HG03108 (cell line): ENCODE data around the gene MAGI1.
"Not testable (repeated sequence)": the region's sequence is repeated elsewhere in the genome, so short reads cannot be mapped to it uniquely, and the experiment has no call there.

Source experiments
- ATAC-seq: cut with Tn5 transposase; IDR thresholded peaks from one replicate; pipeline ENCODE4 v1.9.1; 2021; ENCODE audit warnings: moderate library complexity; ENCODE audit not compliant: unreplicated experiment

MAGI1 gene

DNA sequence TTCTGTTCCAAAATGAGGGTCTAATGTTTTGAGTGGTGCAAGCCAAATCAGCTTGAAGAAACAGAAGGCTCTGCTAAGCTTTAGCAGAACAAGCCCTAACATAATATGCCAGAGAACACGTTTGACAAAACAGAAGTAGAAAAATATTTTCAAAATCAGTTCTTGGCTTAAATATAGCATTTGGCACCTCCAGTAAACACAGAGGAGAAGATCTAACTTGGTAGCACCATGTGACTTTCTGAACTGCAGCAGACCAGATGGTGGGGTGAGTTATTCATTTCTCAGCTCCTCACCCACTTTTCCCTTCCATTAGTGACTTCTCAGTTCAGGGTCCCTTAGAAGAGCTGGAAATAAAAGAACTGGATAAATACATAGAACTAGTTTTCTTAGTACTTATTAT lies 395.8 kb downstream of the MAGI1 start:
- no peak for ATAC-seq

GRCh38 chr3:65641777-65642176 lies 396.9 kb downstream of the MAGI1 start:
- ATAC-seq = no peak

DNA sequence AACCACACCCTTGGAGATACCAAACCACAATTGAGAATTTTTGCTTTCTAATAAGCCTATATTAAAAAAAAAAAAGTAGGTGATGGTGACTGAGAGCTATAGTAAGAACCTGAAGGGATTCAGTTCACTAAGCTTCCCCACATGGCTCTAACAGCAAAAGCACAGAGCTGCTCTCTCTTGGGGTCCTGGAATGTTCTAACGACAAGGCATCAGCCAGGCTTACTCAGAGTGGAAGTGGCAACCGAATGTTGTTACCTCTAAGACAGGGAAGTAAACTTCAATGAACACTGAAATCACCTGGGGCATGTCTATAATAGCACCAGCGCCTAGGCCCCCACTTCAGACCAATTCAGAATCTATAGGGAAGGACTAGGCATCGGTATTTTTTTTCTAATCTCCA lies 397.7 kb downstream of the MAGI1 start:
- ATAC-seq = no peak

DNA sequence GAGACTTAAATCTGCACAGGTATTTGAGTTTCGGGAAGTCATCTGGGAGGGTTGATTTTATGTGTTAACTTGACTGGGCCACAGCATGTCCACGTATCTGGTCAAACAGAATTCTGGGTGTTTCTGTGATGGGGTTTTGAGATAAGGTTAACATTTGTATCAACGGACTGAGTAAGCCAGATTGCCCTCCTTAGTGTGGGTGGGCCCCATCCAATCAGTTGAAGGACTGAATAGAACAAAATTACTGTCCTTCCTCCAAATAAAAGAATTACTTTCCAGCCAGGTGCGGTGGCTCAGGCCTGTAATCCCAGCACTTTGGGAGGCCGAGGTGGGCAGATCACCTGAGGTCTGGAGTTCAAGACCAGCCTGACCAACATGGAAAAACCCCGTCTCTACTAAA lies 399.3 kb downstream of the MAGI1 start:
- no peak for ATAC-seq

DNA sequence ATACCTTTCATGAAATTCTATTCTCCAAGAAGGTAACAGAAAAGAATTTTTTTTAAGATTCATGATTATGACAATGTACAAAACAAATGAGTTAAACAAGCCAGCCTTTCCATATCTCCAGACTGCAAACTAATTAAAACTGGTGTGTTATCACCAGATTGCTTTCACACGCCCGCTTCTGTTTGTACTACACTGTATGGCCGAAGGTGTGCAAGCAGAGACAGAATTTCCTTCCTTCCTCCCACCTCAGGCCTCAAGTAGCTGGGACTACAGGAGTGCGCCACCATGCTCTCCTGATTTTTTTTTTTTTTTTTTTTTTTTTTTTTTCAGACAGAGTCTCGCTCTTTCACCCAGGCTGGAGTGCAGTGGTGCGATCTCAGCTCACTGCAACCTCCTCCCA lies 400.4 kb downstream of the MAGI1 start:
- ATAC-seq = no peak

- ATAC-seq = no peak
Observed at GRCh38 chr3:65636326-65636725, 402.4 kb downstream of the MAGI1 start.

DNA sequence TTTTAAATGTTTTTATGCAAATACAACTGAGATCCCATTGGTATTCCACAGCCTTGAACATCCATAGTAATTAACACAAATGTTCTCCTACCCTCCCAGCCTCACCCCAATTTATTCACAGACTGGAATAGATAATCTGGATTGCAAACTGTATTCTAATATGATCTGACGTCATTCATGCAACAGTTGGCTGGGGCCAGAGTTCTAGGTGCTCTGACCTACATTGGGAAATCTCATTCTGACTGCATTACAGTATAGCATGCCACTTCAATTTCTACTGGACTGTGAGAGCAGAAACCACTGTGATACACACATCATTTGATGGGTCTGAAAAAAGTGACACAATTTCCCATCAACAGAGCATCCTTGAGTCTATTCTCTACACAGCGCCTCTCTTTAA lies 403.1 kb downstream of the MAGI1 start:
- ATAC-seq = no peak

DNA sequence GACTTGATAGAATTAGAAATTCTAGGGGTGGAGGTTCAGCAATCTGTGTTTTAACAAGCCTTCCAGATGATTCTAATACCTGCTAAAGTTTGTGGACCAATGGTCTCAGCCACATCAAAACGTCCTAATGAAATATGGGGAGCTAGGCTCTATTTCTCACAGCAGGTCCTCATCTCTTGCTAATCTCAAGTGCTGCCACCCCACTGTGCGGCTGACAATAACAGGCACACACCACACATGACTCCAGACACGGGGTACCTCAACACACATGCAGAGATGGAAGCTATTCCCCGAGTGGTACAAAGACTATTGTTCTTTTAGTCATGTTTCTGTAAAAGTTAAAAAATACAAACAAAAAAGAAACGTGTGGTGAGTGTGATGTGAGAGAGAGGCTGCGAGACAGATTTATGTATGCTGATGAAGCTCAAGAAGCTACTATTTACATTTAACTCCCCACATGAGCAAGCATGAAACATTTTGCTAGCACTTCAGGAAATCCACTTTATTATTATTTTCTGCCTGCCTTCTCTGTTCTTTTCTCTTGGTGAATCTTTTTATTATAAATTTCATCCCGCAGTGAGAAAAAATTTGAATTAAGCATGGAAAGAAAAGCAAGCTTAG lies 405.6 kb downstream of the MAGI1 start:
- ATAC-seq = no peak

GRCh38 chr3:65632414-65632813 lies 406.3 kb downstream of the MAGI1 start:
- no peak for ATAC-seq

DNA sequence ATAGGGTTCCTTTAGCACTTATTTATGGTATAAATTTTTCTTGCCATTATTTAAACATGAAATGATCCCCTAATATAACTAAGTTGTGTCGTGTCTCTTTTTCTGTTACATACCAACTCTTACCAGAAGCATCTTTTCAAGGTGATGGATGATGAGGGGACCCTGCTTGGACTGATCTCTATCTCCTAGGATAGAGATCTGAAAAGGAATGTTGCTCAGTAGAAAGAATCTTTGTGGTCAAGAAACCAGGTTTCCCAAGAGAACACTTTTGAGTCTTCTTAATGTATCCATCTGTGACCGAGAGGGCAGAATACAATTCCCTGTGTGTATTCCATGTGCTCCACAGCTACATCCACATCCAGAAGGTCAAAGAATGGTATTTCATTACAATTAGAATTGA lies 409.7 kb downstream of the MAGI1 start:
- no peak for ATAC-seq

DNA sequence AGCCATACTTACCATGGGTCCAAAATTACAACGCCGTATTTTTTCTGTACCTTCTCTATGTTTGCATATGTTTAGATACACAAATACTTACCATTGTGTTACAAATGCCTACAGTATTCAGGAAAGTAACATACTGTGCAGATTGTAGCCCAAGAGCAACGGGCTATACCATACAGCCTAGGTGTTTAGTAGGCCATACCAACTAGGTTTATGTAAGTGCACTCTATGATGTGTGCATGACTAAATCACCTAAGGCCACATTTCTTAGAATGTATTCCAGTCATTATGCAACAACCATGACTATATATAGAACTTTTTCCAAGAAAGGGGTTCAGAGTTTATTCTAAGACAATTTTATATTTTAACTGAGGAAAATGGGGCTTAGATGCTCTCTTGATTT lies 411.7 kb downstream of the MAGI1 start:
- no peak for ATAC-seq

GRCh38 chr3:65625305-65625704 lies 413.4 kb downstream of the MAGI1 start:
- ATAC-seq = no peak

- no peak for ATAC-seq
Observed at GRCh38 chr3:65623362-65623761, 415.4 kb downstream of the MAGI1 start.

DNA sequence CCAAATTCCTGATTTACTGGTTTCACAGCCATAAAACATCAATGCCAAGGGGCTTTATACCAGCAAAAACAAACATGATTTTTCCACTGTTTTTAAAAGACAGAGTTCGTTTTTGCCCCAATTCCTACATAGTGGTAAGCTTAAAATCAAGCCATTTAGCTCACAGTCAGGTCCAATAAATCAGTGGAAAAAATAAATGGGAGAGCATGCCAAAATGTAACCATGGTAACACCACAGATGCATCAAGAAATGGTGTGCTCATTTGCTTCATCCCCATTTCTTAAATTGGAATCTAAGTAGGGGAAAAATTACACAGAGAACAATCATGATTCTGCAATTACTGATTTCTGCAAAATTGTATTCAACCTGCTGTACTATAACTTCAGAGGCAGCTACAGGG lies 418.8 kb downstream of the MAGI1 start:
- ATAC-seq = no peak

- no peak for ATAC-seq
Observed at GRCh38 chr3:65619451-65619881, 419.3 kb downstream of the MAGI1 start.

- no peak for ATAC-seq
Observed at GRCh38 chr3:65618599-65618998, 420.1 kb downstream of the MAGI1 start.

DNA sequence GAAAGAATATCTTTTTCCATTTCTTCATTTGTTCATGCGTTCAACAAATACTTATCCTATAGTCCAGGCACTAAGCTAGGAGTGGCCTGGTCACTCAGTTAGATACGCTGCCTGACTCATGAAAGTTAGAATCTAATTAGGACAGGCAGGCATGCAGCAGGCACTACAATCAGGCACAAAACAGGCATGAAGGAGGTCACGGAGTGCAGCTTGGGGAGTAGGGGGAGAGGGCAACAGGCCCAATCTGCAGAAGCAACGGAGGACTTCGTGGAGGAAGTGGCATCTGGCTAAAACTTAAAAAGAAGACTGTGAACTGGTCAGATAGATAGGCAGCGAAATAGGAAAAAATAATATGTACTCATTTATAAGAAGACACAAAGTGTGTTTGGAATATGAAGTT lies 420.9 kb downstream of the MAGI1 start:
- ATAC-seq = no peak

- ATAC-seq = no peak
Observed at GRCh38 chr3:65617209-65617608, 421.5 kb downstream of the MAGI1 start.

DNA sequence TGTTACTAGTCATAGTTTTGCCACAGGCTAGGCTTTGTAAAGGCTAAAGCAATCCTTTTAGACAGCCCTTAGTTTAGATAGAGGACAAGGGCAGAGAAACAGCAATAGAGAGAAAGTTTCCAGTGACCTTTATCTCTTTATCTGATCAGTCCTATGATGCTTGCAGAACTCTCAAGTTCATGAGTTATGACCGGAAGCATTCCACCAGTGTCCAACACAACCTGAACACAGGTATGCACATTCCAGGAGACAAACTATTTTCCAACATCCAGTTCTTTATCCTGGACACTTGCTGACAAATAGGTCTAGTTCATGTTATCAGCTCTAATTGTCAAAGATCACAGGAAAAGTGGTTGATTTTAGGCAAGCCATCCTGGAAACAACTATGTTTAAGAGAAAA lies 422.2 kb downstream of the MAGI1 start:
- no peak for ATAC-seq

DNA sequence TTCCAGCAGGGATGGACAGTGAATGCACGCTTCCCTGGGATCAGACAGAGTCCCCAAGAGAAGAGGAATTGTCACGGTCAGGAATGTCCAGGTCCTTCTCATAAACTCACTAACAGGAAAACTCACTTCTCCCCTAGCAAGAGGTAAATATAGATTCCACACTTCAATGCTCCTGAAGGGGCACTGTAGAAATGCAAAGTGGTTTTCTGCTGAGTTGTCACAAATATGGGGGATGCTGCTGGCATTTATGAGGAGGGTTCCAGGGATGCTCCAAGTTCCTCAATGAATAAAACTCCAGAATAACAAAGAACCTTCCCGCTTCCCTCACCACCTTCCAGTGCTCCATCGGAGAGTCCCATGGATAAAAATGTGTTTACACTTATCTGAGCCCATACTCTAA lies 423.4 kb downstream of the MAGI1 start:
- ATAC-seq = no peak

- ATAC-seq = no peak
Observed at GRCh38 chr3:65614585-65614984, 424.1 kb downstream of the MAGI1 start.

DNA sequence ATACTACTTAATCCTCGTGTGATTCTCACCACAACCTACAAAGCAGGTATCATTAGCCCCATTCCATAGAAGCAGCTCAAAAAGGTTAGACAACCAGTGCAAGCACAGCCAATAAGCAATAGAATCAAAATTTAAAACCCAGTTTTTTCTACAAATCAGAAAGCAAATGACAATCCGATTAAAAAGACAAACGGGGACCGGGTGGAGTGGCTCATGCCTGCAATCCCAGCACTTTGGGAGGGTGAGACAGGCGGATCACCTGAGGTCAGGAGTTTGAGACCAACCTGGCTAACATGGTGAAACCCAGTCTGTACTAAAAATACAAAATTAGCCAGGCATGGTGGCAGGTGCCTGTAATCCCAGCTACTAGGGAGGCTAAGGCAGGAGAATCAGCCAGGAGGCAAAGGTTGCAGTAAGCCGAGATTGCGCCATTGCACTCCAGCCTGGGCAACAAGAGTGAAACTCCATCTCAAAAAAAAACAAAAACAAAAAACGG lies 430.7 kb downstream of the MAGI1 start:
- not testable (repeated sequence) for ATAC-seq

- no peak for ATAC-seq
Observed at GRCh38 chr3:65607101-65607500, 431.6 kb downstream of the MAGI1 start.
